ENCODE results near the gene MYH3.
"Not testable (repeated sequence)": the region's sequence is repeated elsewhere in the genome, so short reads cannot be mapped to it uniquely, and the experiment has no call there.

MYH3 gene

DNA sequence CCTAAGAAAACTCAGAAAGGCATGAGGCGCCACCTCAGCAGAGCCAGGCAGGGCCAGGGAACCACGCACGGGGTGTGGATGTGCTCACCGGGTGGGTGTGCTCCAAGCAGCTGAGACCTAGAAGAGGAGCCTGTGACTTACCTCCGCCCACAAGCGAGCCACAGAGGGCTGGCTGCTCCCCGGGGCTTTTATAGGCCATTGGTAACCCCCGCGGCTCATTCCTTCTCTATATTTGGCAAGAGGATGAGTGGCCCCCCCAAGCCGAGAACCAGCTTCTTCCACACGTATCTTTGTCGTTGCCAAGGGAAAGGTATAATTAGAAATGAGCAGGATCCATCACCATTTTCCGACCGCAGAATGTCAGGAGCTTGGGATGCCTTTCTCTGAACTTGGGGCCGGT, at the start of gene MYH3:
Gene MYH3, minus strand, starts transcription at position 162 of the 400 bp plus-strand sequence. CDS start 2,245 bp downstream, outside the sequence.
- no peak for DNase-seq (ENCODE audit: low read depth in 2 of 2)

DNA sequence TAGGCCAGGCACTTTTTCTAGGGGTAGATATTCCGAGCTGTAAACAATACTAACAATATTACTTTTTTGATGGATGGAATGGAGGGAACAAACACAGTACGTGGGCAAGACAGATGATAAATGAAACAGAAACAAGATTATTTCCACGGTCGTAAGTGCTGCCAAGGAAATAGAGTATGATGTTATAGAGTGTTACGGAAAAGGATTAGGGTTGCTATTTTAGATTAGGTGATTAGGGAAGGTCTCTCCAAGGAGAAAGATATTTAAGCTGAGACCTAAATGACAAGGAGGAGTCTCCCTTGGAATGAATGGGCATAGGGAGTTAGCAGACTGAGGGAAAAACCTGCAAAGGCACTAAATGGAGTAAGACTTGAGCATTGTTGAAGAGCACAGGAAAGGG, 48.6 kb upstream of the MYH3 start:
- no peak for DNase-seq (ENCODE audit: low read depth in 2 of 2)

DNA sequence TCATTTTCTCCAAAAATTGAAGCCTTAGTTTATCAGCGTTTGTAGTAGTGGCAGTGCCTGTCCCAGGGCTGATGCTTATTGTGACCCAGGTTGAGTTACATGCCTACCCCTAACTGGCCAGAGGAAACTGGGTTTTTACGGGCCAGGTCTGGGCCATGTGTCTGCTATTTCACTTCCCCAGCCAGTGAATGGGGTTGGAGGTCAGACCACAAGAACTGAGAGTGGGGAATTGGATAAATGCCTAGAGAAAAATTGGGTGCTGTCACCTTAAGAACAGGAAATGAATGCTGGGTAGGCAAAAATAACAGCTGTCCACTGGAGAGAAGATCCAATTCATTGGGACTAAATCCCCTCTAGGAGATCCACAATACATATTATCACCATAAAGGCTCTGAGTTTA, 45.5 kb upstream of the MYH3 start:
- no peak for DNase-seq (ENCODE audit: low read depth in 2 of 2)

DNA sequence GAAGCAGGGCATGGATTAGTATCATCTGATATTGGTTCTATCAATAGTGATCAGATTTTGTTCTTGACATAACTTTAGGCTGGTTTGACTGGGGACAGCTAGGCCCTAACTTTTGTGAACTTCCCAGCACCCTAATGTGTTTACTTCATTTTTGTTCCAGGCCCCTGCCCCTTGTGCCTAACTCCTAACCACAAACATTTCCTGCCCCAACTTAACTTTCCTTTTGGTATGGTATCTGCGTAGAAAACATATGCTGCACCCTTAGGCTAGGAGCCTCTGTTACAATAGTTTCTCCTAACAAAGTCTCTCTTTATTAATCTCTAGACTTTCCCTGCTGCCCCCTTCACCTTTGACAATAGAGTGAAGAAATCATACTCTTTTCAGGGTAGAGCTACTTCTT, 42.7 kb upstream of the MYH3 start:
- no peak for DNase-seq (ENCODE audit: low read depth in 2 of 2)

DNA sequence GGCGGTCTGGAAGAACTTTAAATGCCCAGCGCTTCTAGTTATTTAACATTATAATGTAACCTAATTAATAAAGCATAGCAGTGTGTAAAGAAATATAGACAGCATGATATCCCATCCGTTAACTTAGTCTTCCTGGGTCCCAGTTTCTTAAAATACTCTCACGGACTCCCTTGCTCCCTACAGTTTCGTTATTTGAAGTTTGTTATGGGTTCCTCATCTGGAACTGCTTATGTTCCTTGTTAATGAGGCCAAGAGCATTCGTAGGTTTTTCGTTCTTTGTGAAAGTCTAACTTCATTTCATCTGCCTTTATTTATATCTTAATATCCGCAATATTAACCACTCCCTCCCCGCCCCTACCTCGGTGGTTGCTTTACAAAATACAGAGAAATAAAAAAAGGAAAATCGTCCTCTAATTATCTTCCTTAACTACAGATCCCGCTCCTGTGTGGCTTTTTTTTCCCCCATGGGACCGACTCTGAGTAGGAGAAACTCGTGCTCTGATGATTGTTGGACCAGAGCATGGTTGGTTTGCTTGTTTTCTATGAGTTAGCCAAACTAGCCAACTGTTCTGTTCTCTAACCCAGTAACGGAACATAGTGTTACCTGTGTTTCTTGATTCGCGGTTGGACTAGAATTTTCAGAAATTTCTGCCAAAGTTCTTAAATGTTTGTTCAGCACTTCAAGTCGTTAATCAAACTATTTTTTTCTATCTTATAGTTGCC, 41.1 kb upstream of the MYH3 start:
- DNase-seq (ENCODE audit: low read depth in 2 of 2), result no peak

DNA sequence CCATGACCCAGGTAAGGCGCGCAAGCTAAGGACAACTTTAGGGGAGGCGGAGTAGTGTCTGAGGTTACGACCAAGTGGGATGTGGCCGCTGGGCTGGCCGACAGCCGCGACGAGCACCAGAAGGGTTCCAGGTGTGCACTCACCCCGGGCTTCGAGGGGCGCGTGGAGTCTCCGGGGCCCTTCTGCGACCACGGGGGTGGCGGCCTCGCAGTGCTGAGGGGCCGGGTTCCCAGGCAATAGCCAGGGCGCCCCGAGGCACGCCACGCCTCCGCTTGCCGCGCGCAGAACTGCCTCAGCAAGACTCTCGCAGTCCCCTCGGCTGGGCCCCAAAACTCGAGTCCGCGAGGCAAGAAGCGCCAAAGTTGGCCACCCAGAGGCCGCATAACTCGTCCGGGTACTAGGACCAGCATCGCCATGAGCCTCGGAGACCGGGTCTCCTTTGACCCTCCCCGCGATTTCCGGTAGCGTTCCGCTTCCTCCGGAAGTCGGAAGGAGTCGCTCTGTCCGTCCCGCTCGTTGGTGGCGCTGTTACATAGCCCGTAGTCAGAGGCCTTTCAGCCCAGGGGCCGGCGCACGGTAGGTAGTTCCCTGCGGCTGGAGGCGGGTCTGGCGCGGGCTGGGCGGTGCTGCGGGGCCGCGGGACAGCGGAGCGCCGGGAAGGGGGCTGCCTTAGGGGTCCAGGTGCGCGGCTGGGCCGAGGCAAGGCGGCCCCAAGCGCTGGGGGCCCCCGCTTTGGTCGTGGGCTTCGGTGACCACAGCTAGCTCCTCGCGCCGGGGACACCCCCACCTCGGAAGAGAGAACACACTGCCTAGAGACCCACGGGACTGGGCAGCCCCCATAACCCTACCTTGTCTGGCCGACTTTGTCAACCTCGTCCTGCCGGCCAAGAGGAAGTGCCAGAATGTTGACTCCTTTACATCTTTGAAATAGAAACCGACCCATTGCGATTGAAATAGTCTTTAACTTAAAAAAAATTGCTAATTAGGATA, 40.3 kb upstream of the MYH3 start, which contains the start of the genes ADPRM and SCO1:
Gene ADPRM, plus strand, starts transcription at position 503 of the 990 bp plus-strand sequence. CDS start 7,333 bp downstream, outside the sequence.
Gene SCO1, minus strand, starts transcription at position 442 of the 990 bp plus-strand sequence. Its CDS starts 26 bp downstream, at position 416.
- peak; percentile 86 for DNase-seq (ENCODE audit: low read depth in 2 of 2)

DNA sequence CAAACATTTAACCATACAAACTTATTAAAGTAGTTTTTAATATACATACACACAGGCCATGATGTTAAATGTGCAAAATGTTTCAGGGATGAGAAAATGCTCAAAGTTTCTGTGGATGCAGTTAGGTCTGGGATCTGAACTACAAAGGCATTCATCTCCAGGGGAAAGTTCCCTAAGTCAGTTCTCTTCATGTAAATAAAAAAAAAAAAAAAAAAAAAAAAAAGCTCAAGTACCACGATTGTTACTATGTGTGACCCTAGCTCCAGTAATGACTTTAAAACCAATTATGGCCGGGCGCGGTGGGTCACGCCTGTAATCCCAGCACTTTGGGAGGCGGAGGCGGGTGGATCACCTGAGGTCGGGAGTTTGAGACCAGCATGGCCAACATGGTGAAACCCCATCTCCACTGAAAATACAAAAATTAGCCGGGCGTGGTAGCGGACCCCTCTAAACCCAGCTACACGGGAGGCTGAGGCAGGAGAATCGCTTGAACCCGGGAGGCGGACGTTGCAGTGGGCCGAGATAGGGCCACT, 38.8 kb upstream of the MYH3 start:
- DNase-seq (ENCODE audit: low read depth in 2 of 2), result not testable (repeated sequence)

DNA sequence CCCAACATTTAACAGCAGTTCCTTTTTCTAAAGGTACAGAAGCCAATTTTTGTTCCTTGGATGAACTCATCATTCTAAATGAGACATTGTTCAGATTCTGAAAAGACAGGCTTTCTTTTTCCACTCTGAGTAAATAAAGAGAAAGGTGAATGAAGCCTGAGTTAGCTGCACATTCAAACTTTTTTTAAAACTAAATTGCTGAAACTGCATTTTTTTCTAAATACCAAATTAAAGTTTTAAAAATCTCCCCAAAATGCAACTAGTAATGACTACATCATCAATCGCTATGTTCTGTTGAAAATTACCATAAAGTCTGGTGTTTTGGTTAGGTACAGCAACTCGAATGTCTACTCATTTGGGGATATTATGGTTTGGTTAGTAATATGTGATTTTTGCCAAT, 30.4 kb upstream of the MYH3 start:
- no peak for DNase-seq (ENCODE audit: low read depth in 2 of 2)

DNA sequence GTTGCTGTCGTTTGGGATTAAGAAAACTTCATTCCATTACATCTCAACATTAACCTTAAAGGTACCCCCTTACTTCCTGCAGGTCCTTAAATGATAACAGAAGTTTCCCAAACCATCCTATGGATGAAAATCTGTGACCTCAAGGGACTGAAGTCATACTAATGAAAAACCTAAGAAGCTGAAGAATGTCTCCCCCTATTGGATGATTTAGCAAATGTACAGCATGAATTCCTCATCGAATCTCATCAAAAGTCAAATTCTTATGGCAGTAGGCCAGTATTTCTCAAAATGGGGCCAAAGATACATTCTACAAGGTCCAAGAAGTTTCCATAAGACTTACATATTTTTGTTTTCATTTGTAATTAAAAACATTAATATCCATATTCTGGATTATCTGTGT, 26.7 kb upstream of the MYH3 start:
- DNase-seq (ENCODE audit: low read depth in 2 of 2), result no peak

DNA sequence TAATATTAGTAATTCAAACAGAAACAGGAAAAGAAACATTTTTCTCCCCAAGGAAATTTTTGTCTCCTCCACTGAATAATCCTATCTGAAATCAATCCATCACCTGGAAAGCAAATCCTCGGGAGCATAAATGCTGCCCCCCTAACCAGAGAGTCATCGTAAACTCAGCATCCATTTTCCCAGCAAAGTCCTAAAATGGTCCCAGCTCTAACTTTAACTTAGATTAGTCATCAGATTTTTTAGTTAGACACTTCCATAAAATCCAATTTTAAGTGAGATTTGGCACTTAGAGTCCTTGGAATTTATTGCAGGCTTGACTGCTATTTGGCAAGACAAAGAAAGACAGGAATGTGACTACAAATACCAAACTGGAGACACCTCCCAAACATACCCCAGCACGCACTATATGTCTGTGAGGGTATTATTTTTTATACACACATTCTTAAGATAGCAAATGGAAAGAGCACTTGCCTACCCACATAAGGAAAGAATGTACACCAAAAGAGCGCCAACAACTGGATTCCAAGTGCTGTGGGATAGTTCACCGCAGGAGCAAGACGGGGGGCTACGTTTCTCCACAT, 24.8 kb upstream of the MYH3 start:
- no peak for DNase-seq (ENCODE audit: low read depth in 2 of 2)

DNA sequence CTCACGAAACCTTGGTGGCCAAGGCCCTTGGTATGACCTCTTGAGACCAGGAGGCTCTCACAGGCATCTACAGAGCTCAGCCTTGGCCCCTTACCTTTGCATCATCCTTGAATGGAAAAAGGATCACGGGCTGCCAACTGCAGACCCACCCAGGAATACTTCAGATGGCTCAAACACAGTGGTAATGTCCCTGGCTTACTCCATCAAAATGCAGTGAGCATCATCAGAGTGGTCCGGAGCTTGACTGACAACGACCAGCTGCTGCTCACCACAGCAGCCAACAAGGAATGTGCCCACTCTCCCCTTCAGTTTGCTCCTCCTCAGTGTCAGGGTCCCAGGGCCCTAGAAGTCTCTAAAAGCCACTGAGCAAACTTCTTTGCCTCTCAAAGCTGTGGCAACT, 17.6 kb upstream of the MYH3 start:
- no peak for DNase-seq (ENCODE audit: low read depth in 2 of 2)

DNA sequence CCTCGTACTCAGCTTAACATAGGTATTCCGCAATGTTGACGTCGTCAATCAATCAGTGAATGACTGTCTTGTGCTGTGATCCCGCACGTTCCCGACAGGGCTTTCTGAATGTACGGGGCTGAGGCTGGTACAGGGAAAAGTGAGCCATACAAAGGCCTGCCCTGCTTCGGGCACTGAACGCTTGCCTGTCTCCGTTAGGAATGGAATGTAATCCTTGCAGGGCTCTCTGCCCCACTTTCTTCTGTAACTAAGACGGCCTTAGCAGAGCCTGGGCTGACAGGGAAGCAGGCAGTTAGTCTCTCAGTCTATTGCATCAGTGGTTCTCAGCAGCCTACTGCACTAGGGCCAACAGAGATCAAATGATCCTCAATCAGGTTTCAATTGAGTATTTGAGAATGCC, 16.2 kb upstream of the MYH3 start:
- DNase-seq (ENCODE audit: low read depth in 2 of 2), result no peak

DNA sequence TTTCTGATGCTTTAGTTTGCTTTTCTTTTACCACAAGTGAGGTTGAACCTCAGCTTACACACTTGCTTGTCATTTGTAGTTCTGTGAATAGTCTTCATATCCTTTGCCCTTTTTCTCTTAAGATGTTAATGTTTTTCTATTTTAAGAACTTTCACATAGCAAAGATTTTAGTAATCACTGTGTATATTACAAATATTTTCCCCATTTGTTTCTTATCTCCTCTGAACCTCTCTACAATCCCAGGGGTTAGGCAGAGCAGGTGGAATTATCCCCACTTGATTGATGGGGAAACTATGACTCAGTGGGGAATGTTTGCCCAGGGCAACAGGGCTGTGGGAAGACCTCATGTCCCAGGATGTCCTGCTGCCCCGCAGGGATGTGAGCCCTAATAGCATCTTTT, 11.7 kb upstream of the MYH3 start:
- DNase-seq (ENCODE audit: low read depth in 2 of 2), result no peak

DNA sequence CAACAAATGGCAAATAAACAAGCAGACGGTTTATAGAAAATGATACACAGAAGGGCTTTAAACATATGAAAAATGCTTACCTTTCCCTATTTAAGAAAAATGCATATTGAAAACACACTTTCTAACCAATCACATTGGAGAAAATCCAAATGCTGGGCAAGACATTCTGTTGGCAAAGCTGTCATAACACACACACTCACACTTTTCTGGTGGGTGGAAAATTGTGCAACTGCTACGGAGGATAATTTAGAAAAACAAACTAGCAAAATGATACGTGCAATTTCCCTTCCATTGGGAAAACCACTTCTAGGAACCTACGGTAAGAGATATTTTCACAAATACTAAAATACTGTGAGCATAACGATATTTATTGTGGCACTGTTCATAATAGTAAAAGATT, 9.8 kb upstream of the MYH3 start:
- DNase-seq (ENCODE audit: low read depth in 2 of 2), result no peak

DNA sequence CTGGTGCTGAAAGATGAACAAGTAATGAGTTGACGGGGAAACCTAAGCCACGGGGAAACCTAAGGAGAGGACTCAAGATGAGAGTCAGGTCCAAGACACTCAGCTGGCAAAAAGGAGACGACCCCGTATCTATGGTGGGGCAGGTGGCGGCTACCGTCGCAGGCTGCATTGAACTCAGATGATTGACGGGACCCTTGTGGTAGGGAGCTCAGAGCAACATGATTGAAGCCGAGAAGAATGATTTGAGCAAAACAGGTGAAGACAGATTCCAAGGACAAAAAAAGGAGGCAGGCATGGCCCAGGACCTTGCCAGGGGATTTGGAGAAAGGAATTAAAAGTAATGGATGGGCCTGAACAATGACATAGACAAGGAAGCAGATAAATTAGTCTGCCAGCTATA, 7.5 kb upstream of the MYH3 start:
- no peak for DNase-seq (ENCODE audit: low read depth in 2 of 2)

DNA sequence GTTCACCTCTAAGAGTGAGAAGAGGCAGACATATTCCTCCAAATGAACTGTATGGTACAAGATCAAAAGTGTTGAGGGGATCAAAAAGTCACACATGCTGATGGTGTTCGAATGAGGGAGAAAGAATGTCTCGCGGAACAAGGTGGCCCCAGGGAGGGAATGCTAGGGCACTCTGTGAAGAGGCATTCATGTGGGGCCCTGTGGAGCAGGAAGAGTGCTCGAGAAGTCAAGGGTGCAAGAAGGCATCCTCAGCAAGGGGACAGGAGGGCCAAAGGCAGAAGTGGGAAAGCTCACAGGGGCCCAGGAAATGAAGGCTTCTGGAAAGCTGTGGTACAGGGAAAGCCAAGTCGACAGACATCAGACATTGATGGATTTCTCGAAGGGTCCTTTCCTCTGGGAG, 6.1 kb upstream of the MYH3 start:
- DNase-seq (ENCODE audit: low read depth in 2 of 2), result no peak

DNA sequence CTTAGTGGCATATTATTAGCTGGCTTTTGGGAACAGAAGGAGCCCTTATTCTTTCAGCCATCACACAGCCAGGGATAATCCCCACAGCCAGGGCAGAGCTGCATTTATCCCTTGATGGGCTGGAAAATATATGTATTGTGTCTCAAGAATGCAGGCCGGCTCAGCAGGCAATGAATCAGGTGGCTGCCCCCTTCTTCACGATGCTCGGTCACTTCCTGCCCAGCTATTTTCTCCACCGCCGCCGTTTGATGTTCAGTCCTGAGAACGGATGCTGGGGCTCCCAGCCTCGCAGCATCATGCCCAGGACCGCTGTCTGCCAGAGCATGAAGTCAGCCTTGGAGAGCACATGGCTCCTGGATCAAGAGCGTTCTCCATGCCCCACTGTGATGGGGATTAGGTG, 4.3 kb upstream of the MYH3 start:
- DNase-seq (ENCODE audit: low read depth in 2 of 2), result no peak

DNA sequence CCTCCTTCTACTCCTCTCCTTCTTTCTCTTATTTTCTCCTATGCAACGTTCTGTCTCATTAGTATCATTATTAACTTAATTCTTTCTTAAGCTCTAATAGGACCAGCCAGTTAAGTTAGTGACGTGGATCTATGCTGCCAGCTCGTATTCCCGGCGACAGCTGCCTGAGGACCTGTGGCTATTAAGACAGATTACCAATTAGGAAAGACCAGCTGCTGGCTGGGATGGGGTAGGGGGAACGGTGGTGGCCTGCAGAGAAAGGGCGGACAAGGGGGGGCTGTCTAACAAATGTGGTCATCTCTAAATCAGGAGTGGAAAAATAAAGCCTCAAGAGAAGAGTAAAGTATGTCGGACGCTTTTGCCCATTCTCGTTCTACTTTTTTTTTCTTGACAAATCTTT, 770 bp upstream of the MYH3 start:
- no peak for DNase-seq (ENCODE audit: low read depth in 2 of 2)

DNA sequence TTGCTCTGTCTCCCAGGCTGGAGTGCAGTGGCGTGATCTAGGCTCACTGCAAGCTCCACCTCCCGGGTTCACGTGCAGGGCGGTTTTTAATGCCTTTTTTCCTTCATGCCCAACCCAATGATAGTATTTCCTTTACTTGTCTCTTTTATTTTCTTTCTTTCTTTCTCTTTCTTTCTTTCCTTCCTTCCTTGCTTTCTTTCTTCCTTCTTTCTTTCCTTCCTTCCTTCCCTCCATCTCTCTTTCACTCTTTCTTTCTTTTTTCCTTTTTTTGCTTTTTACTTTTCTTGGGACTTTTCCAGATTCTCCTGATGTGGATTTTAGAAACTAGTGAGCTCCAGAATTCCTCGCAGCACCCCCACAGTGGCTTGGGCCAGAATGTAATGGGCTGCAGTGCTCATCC, 3.1 kb downstream of the MYH3 start:
- DNase-seq (ENCODE audit: low read depth in 2 of 2), result no peak

DNA sequence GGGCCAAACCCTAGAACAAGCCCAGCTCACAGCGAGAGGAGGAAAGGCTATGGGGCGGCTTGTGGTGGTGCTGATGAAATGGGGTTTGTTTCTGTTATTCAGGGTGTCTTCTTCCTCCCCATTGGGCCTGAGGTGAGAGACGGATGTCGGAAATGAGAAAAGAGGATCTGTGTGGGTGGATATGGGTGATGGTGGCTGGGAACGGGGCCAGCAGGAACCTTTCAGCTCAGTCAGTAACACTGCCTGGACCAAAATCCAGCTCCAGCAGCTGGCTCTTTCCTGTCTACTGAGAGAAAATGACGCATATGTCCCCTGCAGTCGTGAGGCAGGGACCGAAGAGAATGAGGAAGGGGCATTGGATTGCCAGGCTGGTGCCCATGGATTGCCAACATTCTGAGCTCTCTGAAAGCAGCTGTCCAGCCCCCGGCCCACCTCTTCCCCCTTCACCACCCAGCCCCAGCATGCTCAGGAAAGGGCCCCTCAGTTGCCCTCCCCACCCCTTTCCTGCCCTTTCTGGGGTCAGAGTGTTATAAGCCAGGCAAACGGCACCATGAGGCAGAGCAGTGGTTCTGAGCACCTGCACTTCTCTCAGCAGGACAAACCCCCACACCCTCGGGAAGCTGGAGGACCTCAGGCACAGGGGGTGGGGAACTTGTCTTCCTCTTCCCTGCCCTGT, 4.0 kb downstream of the MYH3 start:
- no peak for DNase-seq (ENCODE audit: low read depth in 2 of 2)

DNA sequence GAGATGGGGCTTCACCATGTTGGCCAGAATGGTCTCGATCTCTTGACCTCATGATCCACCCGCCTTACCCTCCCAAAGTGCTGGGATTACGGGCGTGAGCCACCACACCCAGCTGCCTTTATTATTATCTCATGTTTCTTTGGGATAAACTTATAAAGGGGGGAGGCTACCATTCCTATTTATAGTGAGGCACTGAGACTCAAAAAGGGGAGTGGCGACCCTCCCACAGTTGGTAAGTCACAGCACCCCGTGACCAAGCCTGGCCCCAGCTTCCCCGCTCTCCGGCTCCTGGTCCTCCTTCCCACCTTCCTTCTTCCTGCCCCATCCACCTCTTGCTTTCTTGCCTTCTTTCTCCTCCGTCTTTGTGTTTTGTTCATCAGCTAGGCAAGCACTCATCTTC, 5.2 kb downstream of the MYH3 start:
- no peak for DNase-seq (ENCODE audit: low read depth in 2 of 2)

DNA sequence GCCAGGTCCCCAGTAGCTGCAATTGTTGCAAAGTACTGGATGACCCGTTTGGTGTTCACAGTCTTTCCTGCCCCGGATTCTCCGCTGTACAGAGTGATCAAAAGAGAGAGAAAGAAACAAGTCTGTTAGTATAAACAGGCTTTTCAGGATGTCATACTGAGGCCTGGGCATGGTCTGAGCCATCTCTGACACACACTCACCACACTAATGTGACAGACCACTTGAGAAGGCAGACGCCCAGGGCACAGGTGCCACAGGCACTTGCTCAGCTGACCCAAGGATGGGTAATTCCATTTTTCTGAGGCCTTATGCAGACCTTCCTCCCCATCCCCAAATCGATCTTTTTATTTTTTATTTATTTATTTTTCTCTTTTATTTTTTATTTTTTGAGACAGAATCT, 7.5 kb downstream of the MYH3 start:
- no peak for DNase-seq (ENCODE audit: low read depth in 2 of 2)
